Measurements from ENCODE around the gene SP2. TPM values are rescaled to one million over a fixed set of nuclear protein-coding genes. Genes with fewer than 3 reads are reported as not detected.

SP2 gene
- total RNA-seq, 3 donors from 2014 or later, result 21.7 to 24.2 (median 21.7) TPM

- Histone ChIP-seq H3K9me3 (no peaks in the 10 kb centered on the region), H3K4me1 (ENCODE audit: low read depth) (peaks cover 70% of the 10 kb centered on the region), H3K36me3 (ENCODE audit: low read depth) (no peaks in the 10 kb centered on the region), H3K4me3 (no peak overlapping the region)
- TF ChIP-seq, protein P1, sequence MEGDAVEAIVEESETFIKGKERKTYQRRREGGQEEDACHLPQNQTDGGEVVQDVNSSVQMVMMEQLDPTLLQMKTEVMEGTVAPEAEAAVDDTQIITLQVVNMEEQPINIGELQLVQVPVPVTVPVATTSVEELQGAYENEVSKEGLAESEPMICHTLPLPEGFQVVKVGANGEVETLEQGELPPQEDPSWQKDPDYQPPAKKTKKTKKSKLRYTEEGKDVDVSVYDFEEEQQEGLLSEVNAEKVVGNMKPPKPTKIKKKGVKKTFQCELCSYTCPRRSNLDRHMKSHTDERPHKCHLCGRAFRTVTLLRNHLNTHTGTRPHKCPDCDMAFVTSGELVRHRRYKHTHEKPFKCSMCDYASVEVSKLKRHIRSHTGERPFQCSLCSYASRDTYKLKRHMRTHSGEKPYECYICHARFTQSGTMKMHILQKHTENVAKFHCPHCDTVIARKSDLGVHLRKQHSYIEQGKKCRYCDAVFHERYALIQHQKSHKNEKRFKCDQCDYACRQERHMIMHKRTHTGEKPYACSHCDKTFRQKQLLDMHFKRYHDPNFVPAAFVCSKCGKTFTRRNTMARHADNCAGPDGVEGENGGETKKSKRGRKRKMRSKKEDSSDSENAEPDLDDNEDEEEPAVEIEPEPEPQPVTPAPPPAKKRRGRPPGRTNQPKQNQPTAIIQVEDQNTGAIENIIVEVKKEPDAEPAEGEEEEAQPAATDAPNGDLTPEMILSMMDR (IDR thresholded peaks at IDR 0.05), result no peak
- ATAC-seq (peak; percentile 16), DNase-seq (peak; percentile 53 to 56 (median 55))
- intact Hi-C loops (cut with DNase I, micrococcal nuclease), result no loop called here
Observed at GRCh38 chr17:47948706-47949196, 52.7 kb downstream of the SP2 start.

GRCh38 chr17:47949197-47949759 lies 53.2 kb downstream of the SP2 start:
- peaks cover 72% of the 10 kb centered on the region for H3K4me1 ChIP-seq (ENCODE audit: low read depth)
- intact Hi-C loops (cut with DNase I, micrococcal nuclease), result no loop called here
- no peaks in the 10 kb centered on the region for H3K36me3 ChIP-seq (ENCODE audit: low read depth)
- H3K9me3 ChIP-seq, result no peaks in the 10 kb centered on the region
- TF ChIP-seq, protein P1 (IDR thresholded peaks at IDR 0.05), result peak; percentile 72
- DNase-seq (peak; percentile 93 to 96 (median 94)), ATAC-seq (peak; percentile 60)
- no peak overlapping the region for H3K4me3 ChIP-seq

GRCh38 chr17:47949946-47950345 lies 53.9 kb downstream of the SP2 start:
- ATAC-seq, result no peak
- peaks cover 69% of the 10 kb centered on the region for H3K4me1 ChIP-seq (ENCODE audit: low read depth)
- H3K9me3 ChIP-seq, result no peaks in the 10 kb centered on the region
- TF ChIP-seq, protein P1 (IDR thresholded peaks at IDR 0.05), result no peak
- peak in 2 of 3 donors; percentile 57 to 65 for DNase-seq
- H3K36me3 ChIP-seq (ENCODE audit: low read depth), result no peaks in the 10 kb centered on the region
- intact Hi-C loops (cut with DNase I, micrococcal nuclease), result loop anchor here in 1 of 2 donors (5.0 kb wide), 1 partner anchor 62 kb away; no protein-coding TSS in a partner anchor
- no peak overlapping the region for H3K4me3 ChIP-seq

DNA sequence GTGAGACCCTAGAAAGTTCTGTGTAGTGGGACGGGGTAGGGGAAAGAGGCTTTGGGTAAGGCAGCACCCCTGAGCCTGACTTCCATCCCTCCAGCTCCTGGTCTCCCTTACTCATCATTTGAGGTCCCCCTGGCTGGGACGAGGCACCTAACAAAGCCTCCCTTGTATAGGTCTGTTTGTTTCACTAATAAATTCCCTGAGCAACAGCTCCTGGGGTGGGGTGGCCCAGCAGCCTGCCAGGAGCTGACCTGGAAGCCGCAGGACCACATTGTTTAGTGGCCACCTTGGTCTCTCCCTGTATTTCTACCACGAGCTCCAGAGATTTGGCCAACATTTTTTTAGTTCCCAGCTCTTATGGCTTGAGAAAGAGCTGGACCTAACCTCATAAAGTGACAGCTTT lies 54.4 kb downstream of the SP2 start:
- ATAC-seq, result no peak
- TF ChIP-seq, protein P1 (IDR thresholded peaks at IDR 0.05), result no peak
- H3K9me3 ChIP-seq, result no peaks in the 10 kb centered on the region
- H3K4me3 ChIP-seq, result no peak overlapping the region
- DNase-seq, result peak in 1 of 3 donors; percentile 42
- intact Hi-C loops (cut with DNase I, micrococcal nuclease), result loop anchor here in 1 of 2 donors (5.0 kb wide), 1 partner anchor 62 kb away; no protein-coding TSS in a partner anchor
- no peaks in the 10 kb centered on the region for H3K36me3 ChIP-seq (ENCODE audit: low read depth)
- H3K4me1 ChIP-seq (ENCODE audit: low read depth), result peaks cover 64% of the 10 kb centered on the region

GRCh38 chr17:47952171-47953021 lies 56.4 kb downstream of the SP2 start:
- peak; percentile 63 for ATAC-seq
- Histone ChIP-seq H3K36me3 (ENCODE audit: low read depth) (no peaks in the 10 kb centered on the region), H3K4me3 (no peak overlapping the region), H3K4me1 (ENCODE audit: low read depth) (peaks cover 49% of the 10 kb centered on the region), H3K9me3 (no peaks in the 10 kb centered on the region)
- peak in 2 of 3 donors; percentile 79 to 88 for DNase-seq
- intact Hi-C loops (cut with DNase I, micrococcal nuclease), result loop anchor here in 1 of 2 donors (5.0 kb wide), 1 partner anchor 60 kb away; no protein-coding TSS in a partner anchor
- TF ChIP-seq, protein P1 (IDR thresholded peaks at IDR 0.05), result no peak

Data from mucosa of descending colon (tissue), 3 donors.